KOPT-K1 (cell line): Measurements from ENCODE around the gene OSBPL10.
"Not testable (repeated sequence)": the region's sequence is repeated elsewhere in the genome, so short reads cannot be mapped to it uniquely, and the experiment has no call there.

Experiments used
- H3K27ac ChIP-seq: fragments of 200-600 bp; sonication (generic); 2 replicates; pipeline ENCODE4 v1.5.1; 2016; ENCODE audit warnings: antibody characterized with exemption, mild to moderate bottlenecking, low read depth, low read length; ENCODE audit not compliant: poor library complexity, severe bottlenecking
- H3K36me3 ChIP-seq: fragments of 200-600 bp; sonication (generic); 2 replicates; pipeline ENCODE4 v1.5.1; 2017; ENCODE audit warnings: antibody characterized with exemption, mild to moderate bottlenecking, low read length, moderate library complexity; ENCODE audit not compliant: insufficient read depth
- H3K9me3 ChIP-seq: fragments of 200-600 bp; sonication (generic); 2 replicates; pipeline ENCODE4 v1.5.1; 2017; ENCODE audit warnings: antibody characterized with exemption, low read length, mild to moderate bottlenecking; ENCODE audit not compliant: insufficient read depth, poor library complexity, severe bottlenecking

Gene OSBPL10

GRCh38 chr3:31696815-31697548 is 284.1 kb downstream of the OSBPL10 start:
- H3K27ac ChIP-seq = no peak overlapping the region
- H3K36me3 ChIP-seq = no peaks in the 10 kb centered on the region

GRCh38 chr3:31696009-31696297 is 285.1 kb downstream of the OSBPL10 start:
- no peaks in the 10 kb centered on the region for H3K36me3 ChIP-seq
- H3K27ac ChIP-seq = no peak overlapping the region
- H3K9me3 ChIP-seq = no peaks in the 10 kb centered on the region

More at GRCh38 chr3:31696815-31697548, 284.1 kb downstream of the OSBPL10 start:
- no peaks in the 10 kb centered on the region for H3K9me3 ChIP-seq

- Histone ChIP-seq H3K9me3 (no peaks in the 10 kb centered on the region), H3K27ac (no peak overlapping the region), H3K36me3 (no peaks in the 10 kb centered on the region)
These were observed 285.6 kb downstream of the OSBPL10 start for GRCh38 chr3:31695280-31696008.

GRCh38 chr3:31693346-31693745 is 287.7 kb downstream of the OSBPL10 start:
- Histone ChIP-seq H3K27ac (no peak overlapping the region), H3K9me3 (peaks cover 17% of the 10 kb centered on the region), H3K36me3 (no peaks in the 10 kb centered on the region)

GRCh38 chr3:31692751-31693150 is 288.3 kb downstream of the OSBPL10 start:
- H3K27ac ChIP-seq = no peak overlapping the region
- no peaks in the 10 kb centered on the region for H3K36me3 ChIP-seq

GRCh38 chr3:31690771-31691170 is 290.3 kb downstream of the OSBPL10 start:
- H3K27ac ChIP-seq = no peak overlapping the region
- H3K9me3 ChIP-seq = peaks cover 17% of the 10 kb centered on the region
- H3K36me3 ChIP-seq = no peaks in the 10 kb centered on the region

More at GRCh38 chr3:31692751-31693150, 288.3 kb downstream of the OSBPL10 start:
- peaks cover 17% of the 10 kb centered on the region for H3K9me3 ChIP-seq

- peaks cover 17% of the 10 kb centered on the region for H3K9me3 ChIP-seq
- H3K27ac ChIP-seq, H3K36me3 ChIP-seq: not testable (repeated sequence)
These were observed 291.5 kb downstream of the OSBPL10 start for GRCh38 chr3:31689523-31689922.

- no peaks in the 10 kb centered on the region for H3K36me3 ChIP-seq
- no peak overlapping the region for H3K27ac ChIP-seq
- H3K9me3 ChIP-seq = peaks cover 17% of the 10 kb centered on the region
These were observed 292.1 kb downstream of the OSBPL10 start for GRCh38 chr3:31688984-31689383.

- peaks cover 17% of the 10 kb centered on the region for H3K9me3 ChIP-seq
- H3K27ac ChIP-seq = no peak overlapping the region
- H3K36me3 ChIP-seq = no peaks in the 10 kb centered on the region
These were observed 293.9 kb downstream of the OSBPL10 start for GRCh38 chr3:31687020-31687802.

- no peaks in the 10 kb centered on the region for H3K9me3 ChIP-seq
- no peak overlapping the region for H3K27ac ChIP-seq
- H3K36me3 ChIP-seq = no peaks in the 10 kb centered on the region
These were observed 300.8 kb downstream of the OSBPL10 start for GRCh38 chr3:31680072-31680870.

GRCh38 chr3:31676556-31676955 is 304.5 kb downstream of the OSBPL10 start:
- H3K36me3 ChIP-seq = no peaks in the 10 kb centered on the region
- no peak overlapping the region for H3K27ac ChIP-seq
- H3K9me3 ChIP-seq = no peaks in the 10 kb centered on the region

GRCh38 chr3:31673950-31674349 is 307.1 kb downstream of the OSBPL10 start:
- no peaks in the 10 kb centered on the region for H3K9me3 ChIP-seq
- H3K36me3 ChIP-seq = no peaks in the 10 kb centered on the region

GRCh38 chr3:31671976-31672375 is 309.1 kb downstream of the OSBPL10 start:
- Histone ChIP-seq H3K36me3 (no peaks in the 10 kb centered on the region), H3K27ac (no peak overlapping the region), H3K9me3 (no peaks in the 10 kb centered on the region)

More at GRCh38 chr3:31673950-31674349, 307.1 kb downstream of the OSBPL10 start:
- no peak overlapping the region for H3K27ac ChIP-seq

- no peaks in the 10 kb centered on the region for H3K9me3 ChIP-seq
- no peaks in the 10 kb centered on the region for H3K36me3 ChIP-seq
- H3K27ac ChIP-seq = no peak overlapping the region
These were observed 309.6 kb downstream of the OSBPL10 start for GRCh38 chr3:31671451-31671850.
